H9 (cell line): ENCODE data around the gene GGT1. TPM values are rescaled to one million over a fixed set of nuclear protein-coding genes. Genes with fewer than 3 reads are reported as not detected.

Experiments used
- DNase-seq: peaks from one replicate; pipeline ENCODE4 v3.0.0-alpha.2; 2017
- H2AFZ ChIP-seq: one replicate; pipeline ENCODE4 v1.6.1; 2013; ENCODE audit warnings: mild to moderate bottlenecking, low read length, control low read depth, moderate library complexity
- H2AK5ac ChIP-seq: 2 replicates; pipeline ENCODE4 v1.6.1; 2013; ENCODE audit warnings: low read length, control low read depth, mixed read lengths; ENCODE audit not compliant: insufficient read length
- H2BK120ac ChIP-seq: one replicate; pipeline ENCODE4 v1.6.1; 2013; ENCODE audit warnings: low read depth, mild to moderate bottlenecking, low read length, control low read depth, inconsistent platforms; ENCODE audit not compliant: poor library complexity, severe bottlenecking
- H2BK12ac ChIP-seq: 2 replicates; pipeline ENCODE4 v1.6.1; 2013; ENCODE audit warnings: low read length, control low read depth, mixed read lengths, low read depth; ENCODE audit not compliant: insufficient read length
- H2BK15ac ChIP-seq: 2 replicates; pipeline ENCODE4 v1.6.1; 2013; ENCODE audit warnings: low read depth, low read length, control low read depth
- H2BK20ac ChIP-seq: one replicate; pipeline ENCODE4 v1.6.1; 2013; ENCODE audit warnings: low read depth, mild to moderate bottlenecking, low read length, control low read depth, inconsistent platforms; ENCODE audit not compliant: poor library complexity, severe bottlenecking
- H2BK5ac ChIP-seq: 2 replicates; pipeline ENCODE4 v1.6.1; 2013; ENCODE audit warnings: low read length, control low read depth, mixed read lengths; ENCODE audit not compliant: insufficient read length
- H3K14ac ChIP-seq: 2 replicates; pipeline ENCODE4 v1.6.1; 2013; ENCODE audit warnings: low read length, control low read depth; ENCODE audit not compliant: insufficient read depth
- H3K18ac ChIP-seq: 2 replicates; pipeline ENCODE4 v1.6.1; 2013; ENCODE audit warnings: low read depth, mild to moderate bottlenecking, mixed read lengths, low read length, control low read depth; ENCODE audit not compliant: insufficient read length
- H3K23ac ChIP-seq: 2 replicates; pipeline ENCODE4 v1.6.1; 2013; ENCODE audit warnings: low read length, control low read depth, mixed read lengths, low read depth; ENCODE audit not compliant: insufficient read length
- H3K23me2 ChIP-seq: 2 replicates; pipeline ENCODE4 v1.6.1; 2013; ENCODE audit warnings: low read depth, mild to moderate bottlenecking, mixed read lengths, low read length, control low read depth; ENCODE audit not compliant: insufficient read length, poor library complexity, severe bottlenecking
- H3K27ac ChIP-seq: 2 replicates; pipeline ENCODE4 v1.5.1; 2013; ENCODE audit warnings: low read length, control low read depth, mixed read lengths, low read depth; ENCODE audit not compliant: insufficient read length
- H3K27me3 ChIP-seq: 2 replicates; pipeline ENCODE4 v1.6.1; 2013; ENCODE audit warnings: low read length, control low read depth, inconsistent platforms; ENCODE audit not compliant: insufficient read depth
- H3K4ac ChIP-seq: 2 replicates; pipeline ENCODE4 v1.6.1; 2013; ENCODE audit warnings: low read depth, mild to moderate bottlenecking, control low read depth, inconsistent platforms, low read length, moderate library complexity
- H3K4me1 ChIP-seq: 2 replicates; pipeline ENCODE4 v1.6.1; 2013; ENCODE audit warnings: low read length, control low read depth, inconsistent platforms; ENCODE audit not compliant: insufficient read depth
- H3K4me2 ChIP-seq: 2 replicates; pipeline ENCODE4 v1.6.1; 2013; ENCODE audit warnings: low read length, control low read depth, mixed read lengths; ENCODE audit not compliant: insufficient read length, insufficient read depth
- H3K56ac ChIP-seq: 2 replicates; pipeline ENCODE4 v1.6.1; 2013; ENCODE audit warnings: low read depth, mild to moderate bottlenecking, mixed read lengths, low read length, control low read depth; ENCODE audit not compliant: insufficient read length
- H3K79me1 ChIP-seq: 2 replicates; pipeline ENCODE4 v1.6.1; 2013; ENCODE audit warnings: low read depth, mild to moderate bottlenecking, moderate library complexity, low read length, control low read depth, inconsistent platforms; ENCODE audit not compliant: insufficient read depth, poor library complexity, severe bottlenecking
- H3K79me2 ChIP-seq: 2 replicates; pipeline ENCODE4 v1.6.1; 2013; ENCODE audit warnings: low read length, control low read depth, inconsistent platforms; ENCODE audit not compliant: insufficient read depth
- H3K9ac ChIP-seq: 2 replicates; pipeline ENCODE4 v1.6.1; 2013; ENCODE audit warnings: low read length, control low read depth, mixed read lengths; ENCODE audit not compliant: insufficient read length; ENCODE audit errors: extremely low read depth
- H3K9me3 ChIP-seq: one replicate; pipeline ENCODE4 v1.6.1; 2013; ENCODE audit warnings: low read depth, low read length, inconsistent platforms; ENCODE audit not compliant: control insufficient read depth
- H3T11ph ChIP-seq: one replicate; pipeline ENCODE4 v1.6.1; 2013; ENCODE audit warnings: mild to moderate bottlenecking, low read length, control low read depth, inconsistent platforms
- H4K20me1 ChIP-seq: one replicate; pipeline ENCODE4 v1.6.1; 2013; ENCODE audit not compliant: control insufficient read depth, insufficient read length, insufficient read depth
- H4K5ac ChIP-seq: 2 replicates; pipeline ENCODE4 v1.6.1; 2013; ENCODE audit warnings: low read depth, mild to moderate bottlenecking, mixed read lengths, low read length, control low read depth; ENCODE audit not compliant: insufficient read length
- H4K8ac ChIP-seq: replicated peaks from 2 replicates; pipeline ENCODE4 v1.6.1; 2013; ENCODE audit warnings: low read length, control low read depth, mixed read lengths, low read depth; ENCODE audit not compliant: insufficient read length
- H4K91ac ChIP-seq: 2 replicates; pipeline ENCODE4 v1.6.1; 2013; ENCODE audit warnings: low read depth, mild to moderate bottlenecking, moderate library complexity, mixed read lengths, low read length, control low read depth; ENCODE audit not compliant: insufficient read length
- H3K27ac Mint-ChIP-seq, 3 experiments: 2 replicates in 2 of 3; 3 replicates in 1 of 3; pipeline ENCODE4 v1.8.0; 2020 to 2021; ENCODE audit warnings: mixed read lengths in 3 of 3, mild to moderate bottlenecking in 1 of 3, moderate library complexity in 1 of 3
- H3K27me3 Mint-ChIP-seq: 2 replicates; pipeline ENCODE4 v1.8.0; 2021; ENCODE audit warnings: low read depth, mild to moderate bottlenecking, moderate library complexity, mixed read lengths
- H3K36me3 Mint-ChIP-seq, 3 experiments: 2 replicates in 2 of 3; 3 replicates in 1 of 3; pipeline ENCODE4 v1.8.0; 2020 to 2021; ENCODE audit warnings: low read depth in 3 of 3, mixed read lengths in 3 of 3; ENCODE audit not compliant: insufficient read depth in 1 of 3
- H3K4me1 Mint-ChIP-seq, 2 experiments: 2 replicates each; pipeline ENCODE4 v1.8.0; 2020; ENCODE audit warnings: mixed read lengths in 2 of 2
- H3K4me3 Mint-ChIP-seq, 2 experiments: 2 replicates in 1 of 2; 3 replicates in 1 of 2; pipeline ENCODE4 v1.8.0; 2020 to 2021; ENCODE audit warnings: mild to moderate bottlenecking in 2 of 2, mixed read lengths in 2 of 2, moderate library complexity in 1 of 2
- H3K9me3 Mint-ChIP-seq, 2 experiments: 2 replicates in 1 of 2; 3 replicates in 1 of 2; pipeline ENCODE4 v1.8.0; 2020; ENCODE audit warnings: mild to moderate bottlenecking in 2 of 2, mixed read lengths in 2 of 2, moderate library complexity in 1 of 2
- WGBS: extraction: QIAGEN DNeasy Blood & Tissue Kit; methylation state at CpG from one replicate; pipeline ENCODE4 v1.1.7; 2013; ENCODE audit warnings: missing lambda C conversion rate, low lambda C conversion rate, mixed read lengths; ENCODE audit not compliant: insufficient read length; ENCODE audit errors: extremely low coverage; 5-methylcytosine and 5-hydroxymethylcytosine counted together
- total RNA-seq: library from RNA; stranded (reverse); gene quantifications from 2 replicates; pipeline ENCODE4 v1.2.1, GENCODE V29; 2021
- TF ChIP-seq, protein P1 (sequence below): fragments of 200-600 bp; sonication (generic); conservative IDR thresholded peaks from 3 replicates; pipeline ENCODE4 v1.8.0; 2021; ENCODE audit warnings: antibody characterized with exemption, mild to moderate bottlenecking

The GGT1 gene
- total RNA-seq, 1 experiment from 2014 or later = 20.5 TPM

DNA sequence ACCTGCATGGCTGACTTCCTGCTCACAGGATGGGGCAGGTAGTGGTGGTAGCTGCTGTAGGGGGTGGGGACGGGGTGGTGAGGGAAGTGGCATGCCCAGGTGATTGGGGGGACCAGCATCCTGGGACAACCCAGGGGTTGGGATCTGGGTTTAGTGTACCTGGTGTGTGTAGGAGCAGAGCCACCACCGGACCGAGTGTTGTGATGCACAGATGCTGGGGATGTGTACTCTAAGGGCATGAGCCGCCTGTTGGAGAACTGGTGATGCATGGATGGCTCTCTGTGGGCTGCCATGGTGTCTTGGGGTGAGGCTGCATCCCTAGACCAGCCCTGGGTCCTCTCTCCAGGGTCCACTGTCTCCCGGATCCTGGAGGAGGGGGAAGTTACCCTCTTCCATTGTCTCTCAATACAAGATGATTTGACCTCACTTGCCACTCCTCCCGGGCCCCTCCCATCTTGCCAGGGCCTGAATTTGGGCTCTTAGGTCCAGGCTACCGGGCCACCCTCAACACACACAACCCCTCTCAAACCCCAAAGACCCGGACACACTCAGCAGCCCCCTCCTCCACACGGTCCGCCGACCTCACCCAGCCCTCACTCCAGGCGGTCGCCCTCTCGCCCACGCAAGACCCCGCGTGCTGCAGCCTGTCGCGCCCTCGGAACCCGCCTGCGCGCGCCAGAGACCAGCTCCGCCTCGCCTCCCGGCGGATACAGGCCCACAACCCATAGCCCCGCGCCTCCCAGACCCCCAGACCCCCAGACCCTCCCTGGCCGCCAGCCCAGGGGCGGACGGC lies 10.7 kb upstream of the GGT1 start:
- Histone ChIP-seq H3K79me2 (no peaks in the 10 kb centered on the region), H3K27me3 (no peaks in the 10 kb centered on the region), H2BK12ac (no peak overlapping the region), H3K4ac (no peak overlapping the region), H3K4me1 (no peaks in the 10 kb centered on the region), H3K23me2 (no peaks in the 10 kb centered on the region), H3K56ac (no peak overlapping the region), H4K20me1 (no peaks in the 10 kb centered on the region), H2BK15ac (no peak overlapping the region), H2BK20ac (no peak overlapping the region), H4K5ac (no peak overlapping the region), H3K23ac (no peak overlapping the region), H2AK5ac (no peak overlapping the region), H4K91ac (no peak overlapping the region), H2BK5ac (no peak overlapping the region), H2AFZ (no peak overlapping the region), H4K8ac (no peak overlapping the region), H3K9me3 (no peaks in the 10 kb centered on the region), H3K4me2 (peak overlapping the region; percentile 30), H2BK120ac (no peak overlapping the region), H3K27ac (no peak overlapping the region), H3K9ac (no peak overlapping the region), H3K18ac (no peak overlapping the region), H3K79me1 (no peaks in the 10 kb centered on the region), H3K14ac (peak overlapping the region; percentile 7; the same call in 1 of the 2 replicates), H3T11ph (no peak overlapping the region)
- TF ChIP-seq, protein P1, sequence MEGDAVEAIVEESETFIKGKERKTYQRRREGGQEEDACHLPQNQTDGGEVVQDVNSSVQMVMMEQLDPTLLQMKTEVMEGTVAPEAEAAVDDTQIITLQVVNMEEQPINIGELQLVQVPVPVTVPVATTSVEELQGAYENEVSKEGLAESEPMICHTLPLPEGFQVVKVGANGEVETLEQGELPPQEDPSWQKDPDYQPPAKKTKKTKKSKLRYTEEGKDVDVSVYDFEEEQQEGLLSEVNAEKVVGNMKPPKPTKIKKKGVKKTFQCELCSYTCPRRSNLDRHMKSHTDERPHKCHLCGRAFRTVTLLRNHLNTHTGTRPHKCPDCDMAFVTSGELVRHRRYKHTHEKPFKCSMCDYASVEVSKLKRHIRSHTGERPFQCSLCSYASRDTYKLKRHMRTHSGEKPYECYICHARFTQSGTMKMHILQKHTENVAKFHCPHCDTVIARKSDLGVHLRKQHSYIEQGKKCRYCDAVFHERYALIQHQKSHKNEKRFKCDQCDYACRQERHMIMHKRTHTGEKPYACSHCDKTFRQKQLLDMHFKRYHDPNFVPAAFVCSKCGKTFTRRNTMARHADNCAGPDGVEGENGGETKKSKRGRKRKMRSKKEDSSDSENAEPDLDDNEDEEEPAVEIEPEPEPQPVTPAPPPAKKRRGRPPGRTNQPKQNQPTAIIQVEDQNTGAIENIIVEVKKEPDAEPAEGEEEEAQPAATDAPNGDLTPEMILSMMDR = no peak
- Mint-ChIP-seq H3K4me3 (peak overlapping the region; percentile 90 to 98), H3K27ac (peak overlapping the region; percentile 32 to 94 (median 93); a peak in 3 of 7 replicates), H3K27me3 (no peaks in the 10 kb centered on the region), H3K36me3 (peaks cover 0 to 7% (median 5%) of the 10 kb centered on the region in 3 experiments; a peak in 3 of 7 replicates), H3K4me1 (peaks cover 5 to 26% of the 10 kb centered on the region in 2 experiments), H3K9me3 (no peaks in the 10 kb centered on the region)
- WGBS = no CpG with 5 or more reads among the region's 33 CpGs
- peak; percentile 55 for DNase-seq
